Suppressor macrophage (primary cell): ENCODE measurements around the gene PELI1.
"Not testable (repeated sequence)": the region's sequence is repeated elsewhere in the genome, so short reads cannot be mapped to it uniquely, and the experiment has no call there.

ENCODE experiments used
- DNase-seq, 4 experiments: peaks; one replicate each; pipeline ENCODE4 v3.0.0-alpha.2; 2020 to 2022

The PELI1 gene

DNA sequence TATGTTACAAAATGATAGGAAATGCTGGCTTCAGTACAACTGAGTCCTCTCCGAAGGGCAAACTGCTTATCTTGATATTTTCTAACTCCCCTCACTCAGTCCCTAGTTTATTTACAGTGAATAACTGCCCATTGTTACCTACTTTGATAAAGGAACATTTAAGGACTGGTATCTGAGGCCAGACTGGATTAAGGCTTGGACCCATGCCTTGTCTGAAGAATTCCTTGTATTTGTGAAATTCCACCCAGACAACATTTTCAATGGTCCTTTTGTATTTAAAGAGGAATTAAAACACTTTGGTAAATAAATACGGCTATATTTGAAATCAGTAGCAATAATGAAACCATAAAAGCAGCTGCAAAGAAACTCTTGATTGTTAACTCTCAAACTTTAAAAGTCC, 58.3 kb downstream of the PELI1 start:
- DNase-seq = no peak

- no peak for DNase-seq
These were observed 63.2 kb downstream of the PELI1 start for GRCh38 chr2:64081046-64081445.

DNA sequence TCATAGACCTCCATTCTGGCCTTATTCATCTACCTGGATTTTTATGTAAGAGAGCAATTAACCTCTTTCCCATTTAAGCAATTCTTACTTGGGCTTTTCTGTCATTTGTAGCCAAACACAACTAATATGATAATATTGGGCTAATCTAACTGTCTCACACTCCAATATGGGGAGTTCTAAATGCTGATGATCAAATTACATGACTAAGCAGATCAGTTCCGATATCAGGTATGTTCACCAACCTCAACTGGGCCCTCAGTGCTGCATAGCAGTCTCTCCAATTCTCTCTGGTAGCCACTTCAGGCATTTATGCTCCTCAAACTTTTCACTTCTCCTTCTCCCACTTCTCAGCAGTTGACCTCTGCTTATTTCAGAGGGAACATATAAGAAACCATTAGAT, 64.0 kb downstream of the PELI1 start:
- DNase-seq = no peak

- DNase-seq = not testable (repeated sequence)
These were observed 64.5 kb downstream of the PELI1 start for GRCh38 chr2:64079688-64080087.

DNA sequence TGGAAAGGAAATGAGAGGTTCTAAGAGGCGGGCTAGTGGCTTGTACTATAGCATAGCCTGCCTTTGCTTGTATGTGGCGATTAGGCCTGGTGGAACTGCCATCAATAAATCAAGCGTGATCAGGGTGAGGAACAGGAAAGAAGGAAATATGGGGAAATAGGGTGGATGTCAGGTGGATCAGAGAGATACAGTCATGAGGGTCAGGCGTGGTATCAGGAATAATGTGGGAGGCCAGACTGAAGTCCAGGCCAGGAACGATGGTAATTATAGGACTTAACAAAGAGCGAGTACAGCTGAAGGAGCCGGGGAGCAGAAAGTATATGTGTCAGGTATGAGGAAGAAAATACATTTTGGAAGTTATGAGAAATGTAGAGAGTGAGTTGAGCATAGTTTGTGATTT, 67.4 kb downstream of the PELI1 start:
- DNase-seq = not testable (repeated sequence)

DNA sequence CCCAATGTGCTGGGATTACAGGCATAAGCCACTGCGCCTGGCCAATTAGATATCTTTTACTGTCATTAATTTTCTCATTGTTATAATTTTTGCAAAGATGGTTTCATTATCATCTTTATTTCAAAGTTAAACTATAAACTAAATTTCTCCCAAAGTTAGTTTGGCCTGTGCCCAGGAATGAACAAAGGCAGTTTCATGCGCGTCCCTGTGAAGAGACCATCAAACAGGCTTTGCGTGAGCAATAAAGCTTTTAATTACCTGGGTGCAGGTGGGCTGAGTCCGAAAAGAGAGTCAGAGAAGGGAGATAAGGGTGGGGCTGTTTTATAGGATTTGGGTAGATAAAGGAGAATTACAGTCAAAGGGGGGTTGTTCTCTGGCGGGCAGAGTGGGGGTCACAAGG, 69.6 kb downstream of the PELI1 start:
- not testable (repeated sequence) for DNase-seq

- DNase-seq = no peak
These were observed 76.9 kb downstream of the PELI1 start for GRCh38 chr2:64067326-64067725.

- DNase-seq = no peak
These were observed 78.7 kb downstream of the PELI1 start for GRCh38 chr2:64065516-64065915.

DNA sequence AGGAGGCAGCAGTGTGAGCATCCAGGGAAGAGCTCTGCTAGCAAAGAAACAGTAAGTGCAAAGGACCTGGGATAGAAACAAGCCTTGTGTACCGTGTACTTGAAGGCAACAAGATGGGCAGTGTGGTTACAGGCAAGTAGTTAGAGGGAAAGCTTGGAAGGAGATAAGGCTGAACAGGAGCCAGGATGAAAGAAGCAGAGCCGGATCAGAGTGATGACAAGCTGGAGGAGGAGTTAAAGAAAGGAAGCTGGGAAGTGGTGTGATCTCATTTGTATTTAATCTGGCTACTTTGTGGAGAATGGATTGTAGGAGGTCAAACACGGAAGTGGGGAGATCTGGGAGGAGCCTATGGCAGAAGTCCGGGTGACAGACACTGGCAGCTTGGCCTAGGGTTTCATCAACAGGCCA, 80.3 kb downstream of the PELI1 start:
- peak in 1 of 4 experiments; percentile 31 for DNase-seq

GRCh38 chr2:64063454-64063853, 80.8 kb downstream of the PELI1 start:
- DNase-seq = no peak

GRCh38 chr2:64062840-64063239, 81.4 kb downstream of the PELI1 start:
- DNase-seq = no peak

DNA sequence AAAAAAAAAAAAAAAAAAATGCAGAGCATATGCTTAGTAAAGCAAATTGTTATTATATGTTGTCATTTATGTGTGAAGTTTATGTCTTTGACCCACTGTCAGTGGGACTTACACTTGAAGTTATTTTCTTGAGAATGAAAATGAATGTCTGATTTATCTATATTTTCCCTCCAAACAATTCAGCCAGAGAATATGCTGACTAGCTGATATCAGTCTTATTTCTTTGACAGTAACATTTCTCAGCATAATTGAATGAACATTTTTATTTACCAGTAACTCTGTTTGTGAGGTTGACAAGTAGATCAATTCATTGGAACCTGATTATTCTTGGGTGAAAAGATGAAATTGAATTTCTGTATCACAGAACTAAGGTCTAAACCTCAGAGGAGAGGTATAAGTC, 85.0 kb downstream of the PELI1 start:
- no peak for DNase-seq

DNA sequence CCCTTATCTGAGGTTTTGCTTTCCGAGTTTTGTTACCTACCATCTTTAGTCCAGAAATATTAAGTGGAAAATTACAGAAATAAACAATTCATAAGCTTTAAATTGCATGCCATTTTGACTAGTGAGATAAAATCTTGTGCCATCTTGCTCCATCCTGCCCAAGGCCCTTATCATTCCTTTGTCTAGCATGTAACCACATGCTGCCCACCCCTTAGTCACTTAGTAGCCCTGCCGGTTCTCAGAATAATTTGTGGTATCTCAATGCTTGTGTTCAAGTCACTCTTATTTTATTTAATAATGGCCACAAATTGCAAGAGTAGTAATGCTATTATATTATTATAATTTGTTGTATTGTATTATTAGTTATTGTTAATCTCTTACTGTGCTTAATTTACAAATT, 88.2 kb downstream of the PELI1 start:
- no peak for DNase-seq

GRCh38 chr2:64054161-64054915, 89.9 kb downstream of the PELI1 start:
- no peak for DNase-seq

DNA sequence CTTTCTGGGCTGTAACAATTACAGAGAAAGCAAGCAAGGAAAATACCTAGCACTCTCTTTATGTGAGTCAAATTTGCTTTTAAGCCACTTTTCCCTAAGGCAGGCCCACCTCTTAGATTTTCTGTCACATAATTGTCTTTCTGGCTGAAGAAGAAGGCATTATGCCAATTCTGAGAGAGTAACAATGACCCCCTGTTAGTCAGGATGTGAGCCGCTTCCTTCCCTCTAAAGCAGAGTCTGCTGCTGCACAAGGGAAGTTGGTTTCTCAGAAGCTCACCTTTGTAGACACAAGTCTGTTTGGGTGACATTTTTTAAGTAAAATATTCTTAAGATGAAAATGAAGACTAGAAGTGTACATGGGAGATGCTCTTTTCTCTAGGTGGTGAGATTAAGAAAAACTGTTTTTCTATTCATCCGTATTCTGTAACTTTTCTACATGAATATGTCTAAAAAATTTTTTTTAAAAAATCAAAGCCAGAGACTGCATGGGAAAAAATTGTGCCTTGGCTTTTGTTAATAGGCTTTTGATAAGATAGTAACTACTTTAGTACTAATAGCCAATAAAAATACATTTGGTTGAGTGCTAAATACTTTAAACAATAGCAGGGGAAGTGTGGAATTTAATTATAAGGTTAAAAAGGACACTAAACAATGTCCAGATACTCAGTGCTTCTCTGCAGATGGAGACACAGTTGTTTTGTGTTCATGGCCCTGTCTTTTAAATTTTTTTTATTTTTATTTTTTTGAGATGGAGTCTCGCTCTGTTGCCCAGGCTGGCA, 91.6 kb downstream of the PELI1 start:
- DNase-seq = peak in 3 of 4 experiments; percentile 18 to 40 (median 23)

GRCh38 chr2:64049633-64050220, 94.5 kb downstream of the PELI1 start:
- DNase-seq = peak; percentile 78 to 89 (median 81)

- DNase-seq = no peak
These were observed 98.3 kb downstream of the PELI1 start for GRCh38 chr2:64045938-64046337.
